GM21825 (cell line): Measurements from ENCODE around the gene NPB.

Source experiments
- ATAC-seq: cut with Tn5 transposase; IDR thresholded peaks from one replicate; pipeline ENCODE4 v1.9.1; 2021; ENCODE audit warnings: mild to moderate bottlenecking, moderate library complexity; ENCODE audit not compliant: unreplicated experiment

NPB gene

GRCh38 chr17:81910840-81911276 is 8.8 kb downstream of the NPB start:
- ATAC-seq = peak; percentile 15

GRCh38 chr17:81911277-81911961 is 9.4 kb downstream of the NPB start, which contains the start of gene PCYT2:
PCYT2 (minus strand) TSS chr17:81911399; CDS start chr17:81911355, 44 bp downstream.
- ATAC-seq = peak; percentile 55

GRCh38 chr17:81911969-81912368 is 9.9 kb downstream of the NPB start:
- ATAC-seq = no peak

GRCh38 chr17:81912441-81913309 is 10.6 kb downstream of the NPB start:
- no peak for ATAC-seq

- ATAC-seq = no peak
Observed at GRCh38 chr17:81913394-81914102, 11.5 kb downstream of the NPB start.

- ATAC-seq = no peak
Observed at GRCh38 chr17:81914103-81914850, 12.2 kb downstream of the NPB start.

- no peak for ATAC-seq
Observed at GRCh38 chr17:81915331-81915730, 13.3 kb downstream of the NPB start.

- no peak for ATAC-seq
Observed at GRCh38 chr17:81916234-81917001, 14.4 kb downstream of the NPB start.

DNA sequence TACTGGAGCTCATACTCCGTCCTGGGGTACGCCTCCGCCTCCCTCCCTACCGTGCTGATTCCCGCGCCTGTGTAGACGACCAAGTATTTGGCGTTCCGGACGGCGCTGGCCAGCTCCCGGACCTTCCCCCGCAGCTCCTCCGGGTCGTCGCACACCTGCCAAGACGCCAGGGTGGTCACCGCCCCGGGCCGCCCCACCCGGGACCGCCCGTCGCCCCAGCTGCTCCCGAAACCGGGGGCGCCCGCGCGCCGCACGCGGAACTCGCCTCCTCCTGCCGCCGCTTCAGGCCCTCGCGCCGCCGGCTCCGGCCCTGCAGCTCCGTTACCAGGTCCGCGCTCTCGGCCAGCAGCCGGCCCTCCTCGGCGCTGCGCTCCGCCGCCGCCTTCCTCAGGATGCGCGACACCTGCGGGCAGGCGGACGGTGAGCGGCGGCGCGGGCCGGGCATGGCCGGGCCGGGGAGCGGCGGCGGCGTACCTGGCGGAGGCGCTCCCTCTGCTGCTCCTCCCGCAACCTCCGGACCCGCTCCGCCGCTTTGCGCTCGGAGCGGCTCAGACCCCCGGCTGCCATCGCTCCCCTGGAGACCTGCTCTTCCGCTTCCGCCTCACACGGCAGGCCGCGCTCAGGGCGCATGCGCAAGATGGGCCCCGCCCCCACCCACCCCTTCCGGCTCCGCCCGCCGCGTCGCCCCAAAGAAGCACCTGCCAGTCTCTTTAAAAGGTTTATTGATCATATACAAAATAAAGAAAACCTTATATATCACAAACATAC is 15.7 kb downstream of the NPB start, which contains the start of gene SIRT7:
Gene SIRT7 (minus strand): TSS at position 612 of the 768 bp plus-strand sequence. CDS start 45 bp downstream, at position 567.
- peak; percentile 51 for ATAC-seq

GRCh38 chr17:81918333-81918669 is 16.3 kb downstream of the NPB start:
- ATAC-seq = peak; percentile 15

GRCh38 chr17:81918832-81919545 is 17.0 kb downstream of the NPB start:
- ATAC-seq = no peak

- no peak for ATAC-seq
Observed at GRCh38 chr17:81920612-81921536, 18.8 kb downstream of the NPB start.

DNA sequence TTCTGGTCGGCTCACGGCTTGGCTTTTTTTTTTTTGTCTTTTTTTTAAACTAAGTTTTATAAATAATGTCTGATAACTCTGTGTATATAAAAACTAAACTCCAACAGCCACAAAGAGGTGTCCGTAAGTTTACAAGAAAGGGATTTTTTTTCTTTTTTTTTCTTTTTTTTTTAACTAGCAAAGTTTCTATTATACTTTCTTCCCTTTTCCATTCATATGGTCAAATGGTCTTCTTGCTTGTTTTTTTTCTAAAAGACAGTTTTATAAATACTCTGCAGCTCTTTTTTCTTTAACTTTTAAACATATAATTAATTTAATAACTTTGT is 19.5 kb downstream of the NPB start:
- no peak for ATAC-seq

GRCh38 chr17:81921996-81922565 is 20.0 kb downstream of the NPB start:
- no peak for ATAC-seq

DNA sequence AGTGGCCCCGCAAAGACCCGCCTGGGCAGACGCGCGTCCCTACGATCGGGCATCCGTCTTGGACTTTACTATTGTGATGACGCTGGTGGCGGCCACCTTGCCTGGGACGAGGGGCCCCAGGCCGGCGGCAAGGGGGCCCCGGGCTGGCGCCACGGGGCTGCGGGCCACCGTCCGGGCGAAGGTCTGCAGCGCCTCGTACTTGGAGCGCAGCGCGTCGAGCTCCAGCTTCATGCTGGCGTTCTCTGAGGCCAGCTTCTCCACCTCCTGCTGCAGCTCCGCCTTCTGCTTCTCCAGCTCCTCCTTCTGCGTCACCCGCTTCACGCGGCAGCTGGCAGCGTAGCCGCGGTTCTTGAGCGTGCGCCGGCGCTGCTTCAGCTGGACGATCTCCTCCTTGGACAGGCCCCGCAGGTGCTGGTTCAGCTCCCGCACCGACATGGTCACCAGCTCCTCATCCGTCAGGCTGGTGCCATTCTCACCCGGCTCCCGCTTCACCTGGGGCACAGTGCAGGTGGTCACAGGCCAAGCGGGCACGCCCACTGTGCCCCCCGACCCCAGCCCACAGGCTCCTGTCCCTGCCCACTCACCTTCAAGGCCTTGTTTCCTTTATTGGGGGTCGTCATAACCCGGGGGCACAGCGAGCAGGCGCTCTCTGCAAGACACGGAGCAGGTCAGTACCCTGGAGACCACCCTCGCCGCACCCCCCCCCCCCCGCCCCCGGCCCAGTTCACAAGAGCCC is 20.7 kb downstream of the NPB start:
- no peak for ATAC-seq
